WTC11 (cell line): Measurements from ENCODE around the gene RAB5IF.
"Not testable (repeated sequence)": the region's sequence is repeated elsewhere in the genome, so short reads cannot be mapped to it uniquely, and the experiment has no call there.

Experiments
- CBFB ChIP-seq: sonication (generic); formaldehyde crosslinking; IDR thresholded peaks from 2 replicates; pipeline ENCODE4 v1.8.1; 2022; ENCODE audit warnings: mild to moderate bottlenecking, low read depth, missing genetic modification reagents
- FOXJ3 ChIP-seq: sonication (generic); formaldehyde crosslinking; IDR thresholded peaks from 2 replicates; pipeline ENCODE4 v1.9.0; 2021; ENCODE audit warnings: missing genetic modification reagents, mild to moderate bottlenecking, borderline replicate concordance
- MYBL2 ChIP-seq: sonication (generic); formaldehyde crosslinking; IDR thresholded peaks from 2 replicates; pipeline ENCODE4 v1.8.1; 2023; ENCODE audit warnings: mild to moderate bottlenecking, moderate library complexity, missing genetic modification reagents
- RORB ChIP-seq: fragments of 250-450 bp; sonication (Bioruptor Pico); IDR thresholded peaks from 2 replicates; pipeline ENCODE4 v1.9.0; 2021; ENCODE audit warnings: mild to moderate bottlenecking
- SMAD3 ChIP-seq: sonication (generic); formaldehyde crosslinking; IDR thresholded peaks from 2 replicates; pipeline ENCODE4 v1.8.0; 2022; ENCODE audit warnings: missing genetic modification reagents, mild to moderate bottlenecking, borderline replicate concordance
- USF2 ChIP-seq: sonication (generic); formaldehyde crosslinking; IDR thresholded peaks from 2 replicates; pipeline ENCODE4 v1.8.1; 2023; ENCODE audit warnings: mild to moderate bottlenecking, missing genetic modification reagents, moderate library complexity
- TF ChIP-seq, protein P1 (sequence below): fragments of 200-600 bp; IDR thresholded peaks from 2 replicates; pipeline ENCODE4 v1.8.0; 2022; ENCODE audit warnings: antibody characterized with exemption
- TF ChIP-seq, protein P2 (sequence below): sonication (generic); formaldehyde crosslinking; IDR thresholded peaks from 2 replicates; pipeline ENCODE4 v1.8.1; 2022; ENCODE audit warnings: mild to moderate bottlenecking, moderate library complexity, missing genetic modification reagents
- TF ChIP-seq, protein P3 (sequence below): sonication (generic); formaldehyde crosslinking; IDR thresholded peaks from 2 replicates; pipeline ENCODE4 v1.8.1; 2023; ENCODE audit warnings: mild to moderate bottlenecking, moderate library complexity, missing genetic modification reagents
- TF ChIP-seq, protein P4 (sequence below): sonication (generic); formaldehyde crosslinking; IDR thresholded peaks from 2 replicates; pipeline ENCODE4 v1.8.0; 2022; ENCODE audit warnings: mild to moderate bottlenecking, missing genetic modification reagents

DNA sequence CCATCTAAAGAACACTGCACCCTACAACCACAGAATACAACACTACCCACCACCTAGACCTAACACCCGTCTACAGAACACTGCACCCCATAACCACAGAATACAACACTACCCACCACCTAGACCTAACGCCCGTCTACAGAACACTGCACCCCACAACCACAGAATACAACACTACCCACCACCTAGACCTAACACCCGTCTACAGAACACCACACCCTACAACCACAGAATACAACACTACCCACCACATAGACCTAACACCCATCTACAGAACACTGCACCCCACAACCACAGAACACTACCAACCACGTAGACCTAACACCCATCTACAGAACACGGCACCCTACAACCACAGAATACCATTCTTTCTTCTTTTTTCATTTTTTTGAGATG is 40.9 kb upstream of the RAB5IF start:
- TF ChIP-seq, protein P1, sequence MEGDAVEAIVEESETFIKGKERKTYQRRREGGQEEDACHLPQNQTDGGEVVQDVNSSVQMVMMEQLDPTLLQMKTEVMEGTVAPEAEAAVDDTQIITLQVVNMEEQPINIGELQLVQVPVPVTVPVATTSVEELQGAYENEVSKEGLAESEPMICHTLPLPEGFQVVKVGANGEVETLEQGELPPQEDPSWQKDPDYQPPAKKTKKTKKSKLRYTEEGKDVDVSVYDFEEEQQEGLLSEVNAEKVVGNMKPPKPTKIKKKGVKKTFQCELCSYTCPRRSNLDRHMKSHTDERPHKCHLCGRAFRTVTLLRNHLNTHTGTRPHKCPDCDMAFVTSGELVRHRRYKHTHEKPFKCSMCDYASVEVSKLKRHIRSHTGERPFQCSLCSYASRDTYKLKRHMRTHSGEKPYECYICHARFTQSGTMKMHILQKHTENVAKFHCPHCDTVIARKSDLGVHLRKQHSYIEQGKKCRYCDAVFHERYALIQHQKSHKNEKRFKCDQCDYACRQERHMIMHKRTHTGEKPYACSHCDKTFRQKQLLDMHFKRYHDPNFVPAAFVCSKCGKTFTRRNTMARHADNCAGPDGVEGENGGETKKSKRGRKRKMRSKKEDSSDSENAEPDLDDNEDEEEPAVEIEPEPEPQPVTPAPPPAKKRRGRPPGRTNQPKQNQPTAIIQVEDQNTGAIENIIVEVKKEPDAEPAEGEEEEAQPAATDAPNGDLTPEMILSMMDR: not testable (repeated sequence)
- not testable (repeated sequence) for TF ChIP-seq USF2; RORB (CRISPR knock-in tag); SMAD3 (CRISPR knock-in tag); MYBL2 (CRISPR knock-in tag); FOXJ3 (CRISPR knock-in tag); CBFB (CRISPR knock-in tag)
- TF ChIP-seq, protein P2, sequence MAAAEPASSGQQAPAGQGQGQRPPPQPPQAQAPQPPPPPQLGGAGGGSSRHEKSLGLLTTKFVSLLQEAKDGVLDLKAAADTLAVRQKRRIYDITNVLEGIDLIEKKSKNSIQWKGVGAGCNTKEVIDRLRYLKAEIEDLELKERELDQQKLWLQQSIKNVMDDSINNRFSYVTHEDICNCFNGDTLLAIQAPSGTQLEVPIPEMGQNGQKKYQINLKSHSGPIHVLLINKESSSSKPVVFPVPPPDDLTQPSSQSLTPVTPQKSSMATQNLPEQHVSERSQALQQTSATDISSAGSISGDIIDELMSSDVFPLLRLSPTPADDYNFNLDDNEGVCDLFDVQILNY (CRISPR knock-in tag): not testable (repeated sequence)
- TF ChIP-seq, protein P3, sequence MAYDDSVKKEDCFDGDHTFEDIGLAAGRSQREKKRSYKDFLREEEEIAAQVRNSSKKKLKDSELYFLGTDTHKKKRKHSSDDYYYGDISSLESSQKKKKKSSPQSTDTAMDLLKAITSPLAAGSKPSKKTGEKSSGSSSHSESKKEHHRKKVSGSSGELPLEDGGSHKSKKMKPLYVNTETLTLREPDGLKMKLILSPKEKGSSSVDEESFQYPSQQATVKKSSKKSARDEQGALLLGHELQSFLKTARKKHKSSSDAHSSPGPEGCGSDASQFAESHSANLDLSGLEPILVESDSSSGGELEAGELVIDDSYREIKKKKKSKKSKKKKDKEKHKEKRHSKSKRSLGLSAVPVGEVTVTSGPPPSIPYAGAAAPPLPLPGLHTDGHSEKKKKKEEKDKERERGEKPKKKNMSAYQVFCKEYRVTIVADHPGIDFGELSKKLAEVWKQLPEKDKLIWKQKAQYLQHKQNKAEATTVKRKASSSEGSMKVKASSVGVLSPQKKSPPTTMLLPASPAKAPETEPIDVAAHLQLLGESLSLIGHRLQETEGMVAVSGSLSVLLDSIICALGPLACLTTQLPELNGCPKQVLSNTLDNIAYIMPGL (CRISPR knock-in tag): not testable (repeated sequence)
- TF ChIP-seq, protein P4, sequence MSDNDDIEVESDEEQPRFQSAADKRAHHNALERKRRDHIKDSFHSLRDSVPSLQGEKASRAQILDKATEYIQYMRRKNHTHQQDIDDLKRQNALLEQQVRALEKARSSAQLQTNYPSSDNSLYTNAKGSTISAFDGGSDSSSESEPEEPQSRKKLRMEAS (CRISPR knock-in tag): not testable (repeated sequence)
